Activated CD8-positive, alpha-beta memory T cell treated with anti-CD3 and anti-CD28 coated beads, Interleukin-2, amount 10 ng/mL, durations not matched to agents 7 days and 5 days (primary cell): ENCODE data around the gene KIFC1. TPM values are rescaled to one million over a fixed set of nuclear protein-coding genes. Genes with fewer than 3 reads are reported as not detected.

Source experiments
- ATAC-seq: fragments of 150-1000 bp; cut with Tn5 transposase; one replicate; pipeline ENCODE4 v1.10.0; 2021; ENCODE audit warnings: moderate library complexity
- CTCF ChIA-PET: fragments of 350-600 bp; sonication (Branson Sonifier 250); formaldehyde crosslinking; loops from one replicate; lab custom pipeline; 2021; ENCODE audit warnings: antibody characterized with exemption; lab: Charles Lee
- DNase-seq: peaks from one replicate; pipeline ENCODE4 v3.0.0-alpha.2; 2020
- H3K27ac Mint-ChIP-seq: one replicate; pipeline ENCODE4 v1.8.0; 2021; ENCODE audit warnings: mild to moderate bottlenecking, mixed read lengths
- H3K27me3 Mint-ChIP-seq: one replicate; pipeline ENCODE4 v1.8.0; 2021; ENCODE audit warnings: mixed read lengths
- H3K36me3 Mint-ChIP-seq: one replicate; pipeline ENCODE4 v1.8.0; 2021; ENCODE audit warnings: mild to moderate bottlenecking, mixed read lengths
- H3K4me1 Mint-ChIP-seq: one replicate; pipeline ENCODE4 v1.8.0; 2021; ENCODE audit warnings: mixed read lengths
- H3K4me3 Mint-ChIP-seq: one replicate; pipeline ENCODE4 v1.8.0; 2021; ENCODE audit warnings: mild to moderate bottlenecking, moderate library complexity, mixed read lengths
- H3K9me3 Mint-ChIP-seq: one replicate; pipeline ENCODE4 v1.8.0; 2022; ENCODE audit warnings: low read depth, mixed read lengths
- total RNA-seq, 2 experiments: library from RNA; stranded (reverse); gene quantifications; one replicate each; pipeline ENCODE4 v1.2.3, GENCODE V29; 2021

Gene KIFC1
- total RNA-seq, 2 experiments from 2014 or later: 133 to 187 TPM

- no peaks in the 10 kb centered on the region for H3K9me3 Mint-ChIP-seq
- H3K4me1 Mint-ChIP-seq: peaks cover 44% of the 10 kb centered on the region
- H3K36me3 Mint-ChIP-seq: peaks cover 61% of the 10 kb centered on the region
- H3K27me3 Mint-ChIP-seq: no peaks in the 10 kb centered on the region
- CTCF ChIA-PET: interaction anchor here (0.7 to 1.4 kb wide), 3 partner anchors 16 to 118 kb away, joined by 3 read pairs; partner anchors contain the start of genes PFDN6 and WDR46
- ATAC-seq (no peak), DNase-seq (no peak)
- H3K4me3 Mint-ChIP-seq: no peak overlapping the region
- no peak overlapping the region for H3K27ac Mint-ChIP-seq
Measured at GRCh38 chr6:33407132-33407718, 15.6 kb downstream of the KIFC1 start.

GRCh38 chr6:33410050-33410710 is 18.6 kb downstream of the KIFC1 start:
- no peaks in the 10 kb centered on the region for H3K9me3 Mint-ChIP-seq
- peak; percentile 98 for DNase-seq
- peak; percentile 91 for ATAC-seq
- H3K4me1 Mint-ChIP-seq: peaks cover 45% of the 10 kb centered on the region
- CTCF ChIA-PET: interaction anchor here (0.6 to 1.0 kb wide), 6 partner anchors 14 to 161 kb away, joined by 3 to 5 read pairs (median 3); partner anchors contain the start of gene KIFC1
- H3K27ac Mint-ChIP-seq: peak overlapping the region; percentile 98
- peak overlapping the region; percentile 88 for H3K4me3 Mint-ChIP-seq
- H3K27me3 Mint-ChIP-seq: no peaks in the 10 kb centered on the region
- H3K36me3 Mint-ChIP-seq: peaks cover 45% of the 10 kb centered on the region

GRCh38 chr6:33410711-33411631 is 19.3 kb downstream of the KIFC1 start, which contains the start of gene PHF1:
PHF1 (plus strand) TSS chr6:33411014; CDS start chr6:33412264, 1,250 bp downstream.
- no peaks in the 10 kb centered on the region for H3K9me3 Mint-ChIP-seq
- H3K4me3 Mint-ChIP-seq: peak within 1 kb of the TSS; percentile 88
- peak within 1 kb of the TSS; percentile 98 for H3K27ac Mint-ChIP-seq
- H3K36me3 Mint-ChIP-seq: peaks cover 42% of the 10 kb centered on the region
- DNase-seq (no peak), ATAC-seq (peak; percentile 46)
- H3K4me1 Mint-ChIP-seq: peaks cover 46% of the 10 kb centered on the region
- H3K27me3 Mint-ChIP-seq: no peaks in the 10 kb centered on the region
- CTCF ChIA-PET: interaction anchor here (0.7 to 1.1 kb wide), 3 partner anchors 15 kb away, joined by 3 to 6 read pairs (median 5); no protein-coding TSS in a partner anchor

- Mint-ChIP-seq H3K27ac (peak overlapping the region; percentile 74), H3K9me3 (no peaks in the 10 kb centered on the region), H3K4me1 (peaks cover 52% of the 10 kb centered on the region), H3K36me3 (peaks cover 40% of the 10 kb centered on the region), H3K27me3 (no peaks in the 10 kb centered on the region), H3K4me3 (peak overlapping the region; percentile 68)
- DNase-seq (no peak), ATAC-seq (no peak)
- CTCF ChIA-PET: interaction anchor here (1.1 kb wide), 1 partner anchor 15 kb away, joined by 6 read pairs; no protein-coding TSS in a partner anchor
Measured at GRCh38 chr6:33411632-33412005, 20.0 kb downstream of the KIFC1 start.

GRCh38 chr6:33412140-33413009 is 20.8 kb downstream of the KIFC1 start:
- Mint-ChIP-seq H3K9me3 (no peaks in the 10 kb centered on the region), H3K4me1 (peaks cover 55% of the 10 kb centered on the region), H3K27ac (no peak overlapping the region), H3K4me3 (peak overlapping the region; percentile 38), H3K27me3 (no peaks in the 10 kb centered on the region), H3K36me3 (peaks cover 35% of the 10 kb centered on the region)
- no peak for DNase-seq
- ATAC-seq: no peak
- CTCF ChIA-PET: interaction anchor here (1.1 kb wide), 1 partner anchor 14 kb away, joined by 6 read pairs; no protein-coding TSS in a partner anchor

- peak overlapping the region; percentile 38 for H3K27ac Mint-ChIP-seq
- no peak for DNase-seq
- H3K4me3 Mint-ChIP-seq: no peak overlapping the region
- no peak for ATAC-seq
- no peaks in the 10 kb centered on the region for H3K9me3 Mint-ChIP-seq
- peaks cover 28% of the 10 kb centered on the region for H3K36me3 Mint-ChIP-seq
- CTCF ChIA-PET: no interaction called here
- H3K4me1 Mint-ChIP-seq: peaks cover 59% of the 10 kb centered on the region
- no peaks in the 10 kb centered on the region for H3K27me3 Mint-ChIP-seq
Measured at GRCh38 chr6:33413241-33414120, 21.9 kb downstream of the KIFC1 start.

GRCh38 chr6:33414592-33415271 is 23.1 kb downstream of the KIFC1 start:
- no peak overlapping the region for H3K4me3 Mint-ChIP-seq
- H3K27me3 Mint-ChIP-seq: no peaks in the 10 kb centered on the region
- H3K4me1 Mint-ChIP-seq: peaks cover 64% of the 10 kb centered on the region
- H3K9me3 Mint-ChIP-seq: no peaks in the 10 kb centered on the region
- H3K27ac Mint-ChIP-seq: no peak overlapping the region
- H3K36me3 Mint-ChIP-seq: peaks cover 22% of the 10 kb centered on the region
- DNase-seq (no peak), ATAC-seq (no peak)
- CTCF ChIA-PET: no interaction called here

DNA sequence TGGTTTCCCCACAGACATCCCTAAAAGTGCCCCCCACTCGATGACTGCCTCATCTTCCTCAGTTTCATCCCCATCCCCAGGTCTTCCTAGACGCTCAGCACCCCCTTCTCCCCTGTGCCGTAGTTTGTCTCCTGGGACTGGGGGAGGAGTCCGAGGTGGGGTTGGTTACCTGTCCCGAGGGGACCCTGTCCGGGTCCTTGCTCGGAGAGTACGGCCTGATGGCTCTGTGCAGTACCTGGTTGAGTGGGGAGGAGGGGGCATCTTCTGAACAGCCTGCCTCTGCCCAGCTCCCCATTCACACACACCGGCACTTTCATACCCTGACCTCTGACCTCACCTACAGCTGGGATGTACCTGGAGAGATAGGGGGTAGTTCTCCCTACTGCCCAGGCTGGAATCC is 24.2 kb downstream of the KIFC1 start:
- no peak for DNase-seq
- H3K4me3 Mint-ChIP-seq: peak overlapping the region; percentile 97
- CTCF ChIA-PET: no interaction called here

DNA sequence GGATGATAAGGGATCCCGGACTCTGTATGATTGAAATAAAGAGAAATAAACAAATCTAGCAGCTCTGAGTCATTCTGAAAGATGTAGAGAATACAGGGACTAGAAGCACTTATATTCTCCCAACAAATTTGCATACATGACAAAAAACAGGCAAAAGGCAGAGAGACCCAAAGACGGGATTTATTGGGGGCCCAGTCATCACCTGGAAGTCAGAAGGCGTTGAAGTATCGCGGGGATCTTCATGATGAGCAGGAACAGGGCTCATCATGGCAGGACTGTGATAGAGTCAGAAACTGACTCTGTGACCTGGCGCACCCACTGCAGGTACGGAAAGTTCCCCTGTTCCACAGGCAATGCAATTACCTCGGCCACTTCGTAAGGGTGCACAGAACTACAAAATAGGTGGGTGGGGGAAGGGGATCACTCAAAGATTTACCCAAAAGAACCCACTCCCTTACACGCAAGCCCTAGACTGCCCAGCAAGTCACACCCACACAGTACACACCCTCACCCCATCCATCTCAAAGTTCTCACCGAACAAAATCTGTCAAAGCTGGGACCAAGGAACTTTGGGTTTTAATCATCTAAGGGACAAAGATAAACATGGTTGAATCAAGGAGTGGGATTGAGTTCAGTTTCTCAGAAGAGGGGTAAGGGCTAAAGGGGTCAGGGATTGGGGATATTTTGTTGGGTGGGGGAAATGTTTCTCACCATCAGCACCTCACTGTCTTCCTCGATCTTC is 24.9 kb downstream of the KIFC1 start:
- Mint-ChIP-seq H3K4me1 (peaks cover 65% of the 10 kb centered on the region), H3K4me3 (peak overlapping the region; percentile 97), H3K27ac (peak overlapping the region; percentile 99), H3K27me3 (peaks cover 6% of the 10 kb centered on the region), H3K36me3 (peaks cover 20% of the 10 kb centered on the region), H3K9me3 (no peaks in the 10 kb centered on the region)
- ATAC-seq (no peak), DNase-seq (peak; percentile 55)
- CTCF ChIA-PET: interaction anchor here (0.5 to 3.3 kb wide), 3 partner anchors 10 to 165 kb away, joined by 3 to 27 read pairs (median 3); no protein-coding TSS in a partner anchor

More for the DNA sequence above, 24.2 kb downstream of the KIFC1 start:
- Mint-ChIP-seq H3K9me3 (no peaks in the 10 kb centered on the region), H3K4me1 (peaks cover 64% of the 10 kb centered on the region), H3K27me3 (no peaks in the 10 kb centered on the region), H3K27ac (peak overlapping the region; percentile 71), H3K36me3 (peaks cover 20% of the 10 kb centered on the region)
- no peak for ATAC-seq

GRCh38 chr6:33417128-33417902 is 25.7 kb downstream of the KIFC1 start:
- Mint-ChIP-seq H3K4me3 (peak overlapping the region; percentile 97), H3K27ac (peak overlapping the region; percentile 99), H3K27me3 (peaks cover 12% of the 10 kb centered on the region), H3K9me3 (no peaks in the 10 kb centered on the region), H3K36me3 (peaks cover 20% of the 10 kb centered on the region), H3K4me1 (peaks cover 62% of the 10 kb centered on the region)
- DNase-seq: peak; percentile 58
- CTCF ChIA-PET: interaction anchor here (0.5 to 3.3 kb wide), 6 partner anchors 9 to 164 kb away, joined by 3 to 27 read pairs (median 3); partner anchors contain the start of genes BAK1 and ZBTB9
- no peak for ATAC-seq
